Limb (tissue), 2 donors: ENCODE measurements around the gene LGMN.

ENCODE experiments used
- DNase-seq, 2 donors: peaks; one replicate each; pipeline ENCODE4 v3.0.0-alpha.2; 2016; ENCODE audit errors: extremely low spot score in 2 of 2

Gene LGMN

DNA sequence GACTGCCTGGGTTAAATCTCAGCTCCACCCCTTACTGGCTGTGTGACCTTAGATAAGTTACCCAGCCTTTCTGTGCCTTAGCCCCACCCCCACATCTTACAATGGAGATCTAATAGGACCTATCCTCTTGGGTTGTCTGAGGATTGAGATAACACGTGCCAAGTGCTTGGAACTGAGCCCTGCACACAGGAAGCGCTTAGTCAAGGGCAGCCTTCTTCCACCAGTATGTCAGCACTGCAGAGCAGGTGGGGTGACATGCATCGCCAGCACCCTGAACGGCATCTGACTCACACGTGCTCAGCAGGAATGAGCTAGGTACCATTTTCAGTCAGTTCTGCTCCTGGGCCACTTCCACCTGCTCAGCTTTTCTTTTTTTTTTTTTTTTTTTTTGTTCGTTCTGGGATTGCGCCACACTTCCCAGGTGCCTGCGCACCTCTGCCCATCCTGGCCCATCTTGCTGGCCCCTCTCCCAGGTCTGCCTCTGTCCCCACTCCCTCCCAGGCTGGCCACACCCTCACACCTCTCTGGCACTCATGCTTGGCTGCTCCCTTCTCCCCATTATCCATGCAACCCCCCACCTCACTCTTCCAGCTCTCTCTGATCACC, 19.6 kb downstream of the LGMN start:
- no peak for DNase-seq

DNA sequence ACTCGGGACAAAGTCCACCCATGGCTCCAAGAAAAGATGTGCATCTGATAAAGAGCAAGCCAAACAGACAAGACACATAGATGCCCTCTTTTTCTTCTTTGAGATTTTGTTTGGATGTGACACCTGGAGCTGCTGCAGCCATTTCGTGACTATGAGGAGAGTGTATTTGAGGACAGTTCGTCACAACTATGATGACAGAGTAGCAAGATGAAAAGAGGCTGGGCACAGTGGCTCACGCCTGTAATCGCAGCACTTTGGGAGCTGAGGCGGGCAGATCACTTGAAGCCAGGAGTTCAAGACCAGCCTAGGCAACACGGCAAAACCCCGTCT, 21.5 kb downstream of the LGMN start:
- DNase-seq: no peak

DNA sequence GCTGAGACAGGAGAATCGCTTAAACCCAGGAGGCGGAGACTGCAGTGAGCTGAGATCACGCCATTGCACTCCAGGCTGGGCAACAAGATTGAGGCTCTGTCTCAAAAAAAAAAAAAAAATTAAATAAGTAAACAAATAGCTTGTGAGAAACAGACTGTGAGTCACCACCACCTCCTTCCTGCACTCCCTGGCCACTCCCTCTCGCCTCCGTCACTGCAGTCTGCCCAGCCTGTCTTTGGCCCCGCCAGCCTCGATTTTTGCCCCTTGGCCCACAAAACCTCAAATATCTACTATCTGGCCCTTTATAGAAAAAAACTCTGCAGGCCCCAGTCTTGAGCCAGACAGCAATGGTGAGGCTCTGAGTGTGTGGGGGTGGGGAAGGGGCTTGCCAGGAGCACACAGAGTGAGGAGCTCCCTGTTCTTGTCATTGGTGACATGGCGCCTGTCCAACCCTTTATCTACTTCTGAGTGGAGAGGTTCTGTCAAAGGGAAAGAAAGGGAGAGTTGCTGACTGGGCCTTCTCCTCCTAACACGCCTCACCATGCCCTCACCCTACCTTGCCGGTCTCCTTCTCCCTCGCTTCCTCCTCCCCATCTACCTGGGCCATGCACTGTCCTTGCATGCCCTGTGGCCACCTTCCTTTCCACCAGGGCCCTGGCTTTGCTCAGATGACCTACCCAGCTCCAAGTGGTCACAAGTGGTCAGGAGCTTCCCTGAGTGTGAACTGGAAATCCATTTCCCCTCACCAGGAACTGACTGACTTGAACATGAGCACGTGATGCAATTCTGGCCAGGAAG, 22.1 kb downstream of the LGMN start:
- DNase-seq: no peak

DNA sequence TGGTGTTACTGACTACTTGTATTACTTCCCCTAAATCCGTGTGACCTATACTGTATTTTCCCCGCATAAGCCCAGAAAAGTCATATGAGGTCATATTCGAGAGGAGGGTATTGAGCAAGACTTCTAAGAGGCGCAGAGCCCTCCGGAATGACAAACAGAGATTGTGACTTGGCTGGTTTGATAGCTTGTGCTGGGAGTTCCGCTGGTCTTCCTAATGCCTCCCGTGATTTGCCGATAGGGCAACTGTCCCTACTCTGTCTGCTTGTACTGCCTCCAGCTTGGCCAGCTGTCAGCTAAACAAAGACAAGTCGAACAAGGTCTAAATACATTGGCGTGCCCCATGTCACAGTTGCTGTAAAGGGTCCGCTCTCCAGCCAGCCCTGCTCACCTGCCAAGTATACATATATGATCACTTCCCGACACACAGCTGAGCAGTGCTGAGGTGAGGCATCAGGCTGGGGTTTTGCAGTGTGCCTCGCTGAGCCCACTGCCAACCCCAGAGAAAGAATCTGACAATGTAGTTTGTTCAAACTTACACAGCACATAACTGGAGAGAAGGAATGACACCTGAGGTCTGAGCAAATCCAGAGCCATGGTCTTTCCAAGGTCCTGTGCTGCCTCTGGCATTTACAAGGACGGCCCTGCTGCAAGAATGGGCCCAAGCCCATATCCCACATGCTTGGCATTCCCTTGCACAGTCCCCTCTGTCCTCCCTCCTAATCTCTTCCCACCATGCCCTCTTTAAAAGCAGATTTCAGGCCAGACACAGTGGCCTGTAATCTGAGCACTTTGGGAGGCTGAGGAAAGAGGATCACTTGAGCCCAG, 23.7 kb downstream of the LGMN start:
- no peak for DNase-seq

DNA sequence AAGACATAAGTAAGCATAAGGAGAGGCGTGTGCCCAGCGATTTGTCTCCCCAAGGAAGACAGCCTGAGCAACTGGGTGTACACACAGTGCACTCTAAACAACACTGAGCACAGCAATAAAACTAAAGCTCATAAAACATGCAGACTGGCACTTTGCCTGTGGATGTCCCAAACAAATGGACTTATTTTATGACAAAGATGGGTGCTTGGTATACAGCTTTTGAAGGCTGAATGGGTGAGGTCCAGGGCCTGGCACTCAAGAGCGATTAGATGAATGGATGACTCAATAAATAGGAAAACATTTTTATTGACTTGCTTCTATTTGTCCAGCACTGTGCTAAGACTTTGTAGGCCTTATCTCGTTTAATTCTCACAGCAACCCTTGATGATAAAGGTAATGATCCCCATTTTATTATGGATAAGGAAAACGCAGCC, 28.5 kb downstream of the LGMN start:
- DNase-seq: no peak

DNA sequence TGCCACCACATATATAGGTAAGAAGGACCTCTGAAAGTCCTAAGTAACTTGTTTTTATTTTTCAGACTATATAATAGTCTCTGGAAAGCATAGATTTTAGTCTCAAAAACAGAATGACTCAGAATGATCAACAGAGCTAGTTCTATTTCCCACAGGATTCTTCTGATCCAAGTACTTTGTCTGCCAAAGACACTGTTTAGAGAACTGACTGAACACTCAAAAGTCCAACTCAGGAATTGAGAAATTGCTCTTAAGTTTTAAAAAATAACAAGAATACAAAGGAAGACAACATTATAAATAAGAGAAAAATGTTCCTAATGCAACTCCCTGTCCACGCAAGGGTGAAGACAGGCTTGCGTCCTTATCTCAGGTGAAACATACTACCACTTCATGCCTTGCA, 29.0 kb downstream of the LGMN start:
- no peak for DNase-seq

DNA sequence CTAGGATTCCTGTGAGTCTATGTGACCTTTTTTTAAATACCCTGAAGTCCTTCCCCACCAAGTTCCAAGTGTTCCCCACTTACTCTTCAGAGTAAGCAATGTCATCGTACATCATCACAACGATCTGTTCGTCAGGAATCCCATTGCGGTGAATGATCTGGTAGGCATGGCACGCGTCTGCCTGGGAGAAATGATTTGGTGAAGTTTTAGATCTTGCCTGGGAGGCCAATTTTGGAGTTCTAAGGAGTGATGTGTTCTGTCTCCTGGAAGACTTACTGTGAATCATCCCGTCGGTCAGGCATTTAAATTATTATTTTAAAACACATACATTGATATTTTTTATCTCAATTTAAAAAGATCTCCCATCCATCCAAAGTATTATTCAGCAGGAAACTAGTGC, 29.8 kb downstream of the LGMN start:
- no peak for DNase-seq

DNA sequence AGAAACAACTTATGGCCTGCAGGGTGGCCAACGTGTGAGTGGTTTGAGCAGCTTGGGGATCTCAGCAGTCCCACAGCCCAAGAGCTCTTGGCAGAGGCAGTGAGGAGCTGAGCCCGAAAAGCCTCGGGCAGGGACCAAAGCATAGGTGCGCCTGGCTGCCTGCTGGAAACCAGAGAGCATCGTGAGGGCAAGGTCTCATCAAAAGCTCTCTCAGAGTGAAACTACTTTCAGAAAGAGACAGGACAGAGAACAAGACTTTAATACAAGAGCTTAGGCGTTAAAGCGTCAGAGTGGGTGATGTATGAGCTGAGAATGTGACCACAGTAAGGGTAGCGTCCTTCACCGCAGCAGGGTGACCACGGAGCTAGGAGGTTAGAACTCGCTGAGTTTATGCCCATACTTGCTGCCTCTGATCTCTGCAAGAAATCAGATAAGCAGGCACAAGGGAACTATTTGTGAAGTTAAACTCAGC, 30.8 kb downstream of the LGMN start:
- no peak for DNase-seq

DNA sequence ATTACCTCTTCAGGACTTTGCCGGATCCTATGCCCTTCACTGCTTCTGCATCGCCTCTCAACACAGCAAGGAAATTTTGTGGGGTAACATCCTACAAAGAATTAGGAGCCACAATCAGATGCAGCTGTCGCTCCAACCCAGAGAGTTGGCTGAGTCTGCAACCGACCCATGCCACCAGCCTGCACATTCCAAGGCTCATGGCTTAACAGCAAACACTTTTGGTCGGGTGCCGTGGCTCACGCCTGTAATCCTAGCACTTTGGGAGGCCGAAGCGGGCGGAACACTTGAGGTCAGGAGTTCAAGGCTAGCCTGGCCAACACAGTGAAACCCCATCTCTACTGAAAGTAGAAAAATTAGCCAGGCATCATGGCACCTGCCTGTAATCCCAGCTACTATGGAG, 32.3 kb downstream of the LGMN start:
- no peak for DNase-seq

DNA sequence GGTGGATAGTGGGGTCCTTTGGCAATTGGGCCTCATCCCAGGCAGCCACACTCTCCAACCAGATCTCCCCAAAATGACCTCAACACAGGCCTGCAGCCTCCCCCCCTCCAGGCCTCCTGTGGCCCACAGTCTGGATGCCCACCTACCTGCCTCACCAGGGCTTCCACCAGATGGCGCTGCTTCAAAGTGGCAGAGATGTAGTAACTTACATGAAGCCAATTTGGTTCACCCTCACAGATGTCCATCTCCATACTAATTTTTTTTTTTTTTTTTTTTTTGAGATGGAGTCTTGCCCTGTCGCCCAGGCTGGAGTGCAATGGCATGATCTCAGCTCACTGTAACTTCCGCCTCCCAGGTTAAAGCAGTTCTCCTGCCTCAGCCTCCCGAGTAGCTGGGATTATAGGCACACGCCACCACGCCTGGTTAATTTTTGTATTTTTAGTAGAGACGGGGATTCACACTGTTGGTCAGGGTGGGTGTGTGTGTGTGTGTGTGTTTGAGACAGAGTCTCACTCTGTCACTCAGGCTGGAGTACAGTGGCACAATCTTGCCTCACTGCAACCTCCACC, 33.6 kb downstream of the LGMN start:
- DNase-seq: peak in 1 of 2 donors; percentile 56

DNA sequence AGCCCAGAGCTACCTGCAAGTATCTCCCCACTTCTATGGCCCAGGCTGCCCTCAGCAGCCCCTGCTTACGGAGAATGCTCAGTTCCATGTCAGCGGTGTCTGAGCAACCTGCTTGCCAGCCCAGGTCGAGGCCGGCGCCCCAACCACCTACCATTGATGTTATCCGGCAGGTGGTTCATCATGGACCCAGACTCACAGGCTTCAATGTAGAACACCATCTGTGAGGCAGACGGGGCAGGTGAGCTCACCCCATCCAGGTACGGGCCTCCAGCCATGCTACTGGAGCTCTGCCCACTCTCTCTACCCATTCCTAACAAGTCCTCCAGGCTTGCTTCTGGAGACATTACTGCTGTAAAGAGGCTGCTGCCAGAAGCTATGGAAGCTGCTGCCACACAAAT, 35.8 kb downstream of the LGMN start:
- no peak for DNase-seq

DNA sequence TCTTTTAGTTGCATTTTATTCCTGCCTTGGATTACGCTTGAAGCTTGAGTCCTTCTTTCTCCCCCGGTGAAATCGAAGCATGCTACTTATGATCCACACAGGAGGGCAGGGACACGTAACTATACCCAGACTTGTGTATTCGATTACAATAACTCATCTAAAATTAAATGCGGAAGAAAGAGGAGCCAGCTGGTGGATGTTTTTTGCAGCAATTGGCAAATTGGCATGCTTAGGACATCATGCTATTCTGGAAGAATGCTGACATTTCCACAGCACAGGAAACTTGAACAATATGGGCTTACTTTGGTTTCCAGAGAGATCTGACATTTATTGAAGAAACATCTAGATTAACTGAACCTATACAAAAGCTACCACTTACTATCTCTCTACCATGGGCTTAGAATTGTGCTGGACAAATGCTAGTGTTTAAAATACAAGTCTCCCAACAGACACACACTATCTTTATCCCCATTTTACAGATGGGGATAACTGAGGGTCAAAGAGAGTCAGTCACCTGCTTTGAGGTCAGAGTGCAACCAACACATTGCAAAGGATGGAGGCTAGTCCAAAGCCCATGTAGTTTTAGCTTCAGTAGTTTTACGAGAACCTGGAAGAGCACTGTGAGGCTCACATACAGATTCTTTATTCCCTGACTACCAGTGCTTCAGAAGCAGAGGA, 36.3 kb downstream of the LGMN start:
- DNase-seq: no peak

DNA sequence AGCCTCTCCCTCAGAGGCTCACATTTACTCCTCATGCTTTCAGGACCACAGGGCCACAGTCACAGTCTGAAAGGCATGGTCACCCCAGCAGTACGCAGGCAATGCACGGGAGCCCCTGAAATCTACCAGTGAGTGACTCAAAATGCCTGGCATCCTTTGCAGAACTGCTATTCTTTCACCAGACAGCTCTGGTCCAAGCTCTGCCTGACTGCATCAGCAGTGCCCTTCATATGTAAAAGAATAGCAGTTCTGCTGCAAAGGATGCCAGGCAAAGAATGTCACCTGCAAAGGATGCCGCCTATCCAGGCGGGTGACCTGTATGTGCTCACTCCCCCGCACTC, 38.5 kb downstream of the LGMN start:
- no peak for DNase-seq

DNA sequence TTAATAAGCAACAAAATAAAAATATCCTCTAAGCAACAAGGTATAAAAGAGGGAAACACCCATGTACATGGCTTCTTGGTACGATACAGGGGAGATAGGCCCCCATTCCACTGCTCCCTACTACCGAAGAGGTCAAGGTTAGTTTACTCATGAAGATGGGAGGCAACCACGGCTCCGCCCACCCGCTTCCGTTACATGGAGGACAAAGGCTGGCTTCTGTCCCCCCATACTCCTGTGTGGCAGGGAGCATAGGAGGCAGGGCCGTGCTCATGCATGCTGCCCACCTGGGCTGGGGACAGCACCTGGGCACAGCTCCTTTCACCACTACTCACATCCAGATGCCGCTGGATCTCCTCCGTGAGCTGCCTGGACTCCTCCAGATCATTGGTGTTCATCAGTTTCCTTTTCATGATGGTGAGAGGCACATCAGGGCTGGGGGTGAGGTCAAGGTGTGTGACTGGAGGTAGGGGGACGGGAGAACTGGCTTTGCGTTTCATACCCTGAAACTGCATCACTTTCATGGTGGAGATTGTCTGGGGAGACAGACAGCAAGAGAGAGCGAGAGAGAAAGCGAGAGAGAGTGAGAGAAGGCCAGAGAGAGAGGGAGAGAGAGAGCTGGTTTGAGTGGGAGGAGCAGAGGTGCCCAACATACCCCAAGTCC, 39.0 kb downstream of the LGMN start:
- DNase-seq: no peak

DNA sequence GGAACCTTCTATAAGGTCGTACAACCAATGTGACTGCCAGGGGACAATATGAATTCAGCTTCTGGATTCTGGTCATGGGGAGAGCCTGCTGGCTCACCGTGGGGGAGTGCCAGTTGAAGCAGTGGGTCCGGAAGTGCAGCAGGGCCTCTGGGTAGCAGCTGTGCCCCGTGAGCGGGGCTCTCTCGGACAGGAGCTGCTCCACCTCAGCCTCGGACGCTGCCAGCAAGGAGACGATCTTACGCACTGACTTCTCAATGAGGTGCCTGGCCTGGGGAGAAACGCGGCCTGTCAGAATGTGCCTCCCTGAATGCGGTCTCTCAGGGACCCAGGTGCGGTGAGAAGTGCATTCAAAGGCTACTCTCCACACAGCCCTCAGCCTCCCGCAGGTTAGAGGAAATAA, 42.0 kb downstream of the LGMN start:
- no peak for DNase-seq

DNA sequence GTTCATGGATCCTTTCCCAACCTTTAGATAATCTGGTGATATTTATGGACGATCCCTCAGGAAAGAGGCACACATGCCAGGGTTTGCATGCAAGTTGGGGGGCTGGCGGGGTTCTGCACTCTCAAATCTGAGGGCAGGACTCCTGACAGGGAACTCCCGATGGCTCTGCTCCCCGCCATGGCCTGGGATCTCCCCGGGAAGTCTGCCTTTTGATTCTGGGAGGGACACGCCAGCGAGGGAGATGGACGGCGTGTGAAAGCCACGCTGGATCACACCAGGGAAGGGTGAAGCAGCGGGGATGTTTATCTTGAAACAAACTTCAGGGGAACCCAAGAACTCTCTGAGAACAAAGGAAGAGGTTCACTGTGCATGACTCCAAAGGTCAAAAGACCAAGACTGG, 43.6 kb downstream of the LGMN start:
- no peak for DNase-seq

DNA sequence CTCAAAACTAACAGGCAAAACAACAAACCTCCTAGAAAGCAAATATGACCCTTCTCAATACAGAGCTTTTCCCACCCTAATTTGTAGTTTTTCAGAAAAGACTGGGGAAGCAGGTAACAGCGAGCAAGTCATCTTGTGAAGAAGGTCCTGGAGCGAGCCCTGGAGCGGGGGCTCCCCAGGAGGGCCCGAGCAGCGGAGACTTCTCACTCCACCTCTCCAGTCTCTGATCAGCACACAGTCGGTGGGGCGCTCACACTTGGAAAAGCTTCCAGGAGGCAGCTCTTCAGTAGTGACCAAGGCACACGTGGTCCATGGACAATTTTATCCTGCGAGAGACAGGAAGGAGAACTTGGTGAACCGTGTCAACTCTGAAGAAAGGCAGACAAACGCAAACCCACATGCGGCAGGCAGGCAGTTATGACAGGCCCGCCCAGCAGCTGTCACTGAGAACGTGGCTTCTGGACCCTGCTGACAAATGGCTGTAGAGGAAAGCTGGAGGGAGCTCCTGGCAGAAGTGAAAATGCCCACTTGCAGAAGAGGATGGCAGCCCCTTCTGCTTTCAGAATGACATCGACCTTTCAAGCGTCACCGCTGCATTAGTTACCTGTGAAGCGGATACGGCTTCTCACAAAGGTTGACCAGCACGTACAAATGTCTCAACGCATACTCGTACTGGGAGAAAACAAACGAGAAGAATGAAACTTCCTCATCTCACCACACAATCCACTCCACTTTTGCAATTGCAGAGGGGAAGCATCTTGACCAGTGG, 44.2 kb downstream of the LGMN start:
- no peak for DNase-seq

DNA sequence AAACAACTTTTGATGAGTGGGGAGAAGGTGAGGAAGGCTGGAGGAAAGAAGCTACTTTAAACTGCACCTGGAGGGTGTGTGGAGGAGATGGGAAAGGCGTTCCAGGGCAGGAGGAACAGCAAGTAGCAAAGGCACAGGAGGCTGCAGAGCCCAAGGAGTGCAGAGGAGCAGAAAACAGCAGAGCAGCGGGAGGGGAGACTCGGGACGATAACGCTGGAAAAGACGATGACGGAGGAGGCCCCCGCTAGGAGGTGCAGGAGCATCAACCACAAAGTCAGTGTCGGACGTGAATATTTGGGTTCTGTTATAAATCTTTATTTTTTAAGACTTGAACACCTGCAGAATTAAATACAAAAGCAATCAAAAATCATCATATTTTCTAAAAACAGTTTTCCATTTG, 44.9 kb downstream of the LGMN start:
- no peak for DNase-seq

DNA sequence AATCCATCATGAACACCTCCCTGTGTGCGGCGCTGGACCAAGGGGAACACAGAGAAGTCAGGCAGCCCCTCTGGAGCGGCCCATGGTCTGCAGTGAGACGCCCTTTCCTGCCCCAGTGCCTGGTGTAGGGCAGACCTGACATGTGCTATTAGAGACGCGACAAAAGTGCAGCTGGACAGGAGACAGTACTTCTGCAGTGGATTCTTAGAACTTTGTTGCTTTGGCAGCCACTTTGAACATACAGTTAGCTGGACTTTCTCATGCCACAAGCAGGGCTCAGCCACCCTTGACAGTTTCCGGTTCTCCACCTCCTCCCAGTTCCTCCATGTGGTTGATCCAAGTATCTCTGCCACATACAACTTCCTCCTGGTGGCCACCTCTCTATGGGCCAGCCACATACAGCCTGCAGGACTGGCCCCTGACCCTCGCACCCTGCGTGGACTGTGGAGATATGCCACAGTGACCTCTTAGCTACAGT, 45.9 kb downstream of the LGMN start:
- DNase-seq: no peak

DNA sequence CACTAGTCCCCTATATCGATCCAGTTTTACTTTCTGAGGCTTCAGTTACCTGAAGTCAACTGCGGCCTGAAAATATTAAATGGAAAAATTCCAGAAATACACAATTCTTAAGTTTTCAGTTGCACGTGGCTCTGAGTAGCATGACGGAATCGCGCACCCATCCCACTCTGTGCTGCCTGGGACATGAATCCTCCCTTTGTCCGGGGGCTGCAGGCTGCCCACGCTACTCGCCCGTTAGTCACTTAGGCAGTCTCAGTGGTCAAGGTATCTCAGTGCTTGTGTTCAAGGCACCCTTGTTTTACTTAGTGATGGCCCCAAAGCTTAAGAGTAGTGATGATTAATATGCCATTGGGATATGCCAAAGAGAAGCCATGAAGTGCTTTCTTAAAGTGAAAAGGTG, 46.6 kb downstream of the LGMN start:
- DNase-seq: no peak
